Epithelial cell of umbilical artery (primary cell): ENCODE data around the gene CALCOCO1. TPM values are rescaled to one million over a fixed set of nuclear protein-coding genes. Genes with fewer than 3 reads are reported as not detected.

ENCODE experiments used
- total RNA-seq: library from RNA; depleted of rRNA; stranded (reverse); fragments of >200 nt; gene quantifications from 2 replicates; pipeline ENCODE4 v1.2.3, GENCODE V29; 2014

CALCOCO1 gene
- total RNA-seq = 44.2 and 80.2 TPM in 2 replicates

GRCh38 chr12:53727310-53728041, at the start of gene CALCOCO1:
CALCOCO1 (minus strand) TSS chr12:53727452; CDS start chr12:53725242, 2,210 bp downstream.

DNA sequence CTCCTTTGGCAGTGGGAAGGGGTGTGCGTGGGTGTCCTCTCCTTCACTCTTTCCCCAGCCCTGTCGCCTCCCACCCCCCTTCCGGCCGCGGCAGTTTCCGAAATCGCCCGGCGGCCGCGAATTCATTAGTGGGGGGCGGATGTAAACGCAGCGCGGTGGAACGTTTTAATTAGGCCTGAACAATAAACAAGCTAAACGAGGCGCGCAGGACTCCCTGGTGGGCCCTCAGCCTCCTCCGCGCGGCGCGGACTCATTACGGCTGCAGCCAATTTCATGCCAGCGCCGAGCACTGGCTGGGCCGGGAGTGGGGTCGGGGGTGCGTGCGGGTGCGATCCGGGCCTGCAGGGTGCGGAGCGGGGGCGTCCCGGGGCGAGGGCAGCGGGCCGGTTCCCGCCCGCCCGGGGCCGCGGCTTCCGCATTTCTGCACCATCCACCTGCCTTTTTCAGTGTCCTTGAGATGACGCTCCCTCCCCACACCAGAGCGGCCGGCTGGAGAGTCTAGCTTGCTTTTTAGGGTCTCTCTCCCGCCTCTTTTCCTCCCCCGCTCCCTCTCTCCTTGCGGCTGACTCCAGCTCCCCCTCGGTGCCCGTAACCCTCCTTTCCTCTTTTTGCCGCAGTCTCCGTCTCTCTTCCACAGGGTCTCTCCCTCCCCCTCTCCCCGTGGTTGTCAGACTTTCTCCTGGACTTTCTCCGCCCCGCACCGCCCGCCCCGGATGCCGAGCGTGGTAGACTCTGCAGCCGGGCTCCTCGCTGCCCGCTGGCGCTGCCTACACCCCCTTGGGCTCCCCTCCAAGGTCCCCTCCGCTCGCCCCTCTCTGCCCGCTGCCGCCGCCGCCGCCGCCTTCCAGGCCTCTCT, 24.3 kb upstream of the CALCOCO1 start, which contains the start of gene CISTR:
TSS of gene CISTR (minus strand) at position 644 of the 856 bp plus-strand sequence.

DNA sequence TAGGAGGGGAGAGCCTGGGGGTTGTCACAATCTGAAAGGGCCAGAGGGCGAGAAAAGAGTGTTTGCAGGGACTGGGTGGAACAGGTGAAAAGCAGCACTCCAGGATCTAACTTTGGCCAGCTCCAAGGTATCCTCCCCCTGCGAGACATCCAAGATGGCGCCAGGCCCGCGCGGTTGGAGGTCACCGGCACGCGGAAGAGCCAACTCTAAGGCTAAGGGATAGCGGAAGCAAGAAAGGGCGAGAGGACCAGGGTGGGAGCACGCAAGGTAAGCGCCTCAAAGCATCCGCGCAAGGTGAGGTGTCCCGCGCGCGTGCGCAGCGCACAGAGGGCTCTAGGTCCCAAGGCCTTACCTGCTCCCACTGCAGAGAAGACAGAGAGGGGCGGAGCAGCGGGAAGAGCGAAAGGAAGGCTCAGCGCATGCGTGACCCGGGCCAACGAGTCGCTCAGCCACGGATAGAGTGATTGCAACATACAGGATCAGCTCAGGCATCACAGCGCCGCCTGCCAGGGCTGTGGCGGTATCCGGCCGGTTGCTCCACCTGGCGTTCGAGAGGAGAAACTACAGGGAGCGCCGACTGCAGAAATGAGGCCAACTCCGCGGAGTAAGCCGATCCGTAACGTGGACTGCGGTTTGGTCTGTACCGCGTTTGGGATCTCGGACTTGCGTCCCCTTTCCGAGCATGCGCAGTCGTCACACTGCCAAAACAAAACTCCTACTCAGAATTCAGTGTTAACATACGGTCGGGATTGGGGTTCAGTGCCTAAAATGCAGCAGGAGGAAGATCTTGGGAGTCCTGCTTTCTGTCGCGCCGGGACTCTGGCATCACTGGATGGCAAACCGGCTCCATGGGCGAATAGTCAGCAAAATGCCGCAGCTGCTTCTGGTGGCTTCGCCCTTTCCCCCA, 51.3 kb downstream of the CALCOCO1 start, which contains the start of gene ATP5MC2:
TSS of gene ATP5MC2 (minus strand) at position 383 of the 907 bp plus-strand sequence. CDS start 3,469 bp downstream, outside the sequence.

Other genes with a start within 250 kb of the CALCOCO1 start
- gene MAP3K12, start 228.0 kb downstream of the CALCOCO1 start, total RNA-seq = 16.4 and 16.6 TPM in 2 replicates
- gene TARBP2, start 226.2 kb downstream of the CALCOCO1 start, total RNA-seq = 53.3 and 57.5 TPM in 2 replicates
- not detected in 2 replicates for gene NPFF, start 220.0 kb downstream of the CALCOCO1 start, total RNA-seq
- 8.8 and 10.4 TPM in 2 replicates for gene ATF7, start 101.1 kb downstream of the CALCOCO1 start, total RNA-seq
- 131 and 139 TPM in 2 replicates for gene ATP5MC2, start 51.4 kb downstream of the CALCOCO1 start, total RNA-seq
- not detected in 2 replicates for gene CISTR, start 24.5 kb upstream of the CALCOCO1 start, total RNA-seq
- gene HOXC13, start 211.4 kb upstream of the CALCOCO1 start, total RNA-seq = not detected in 2 replicates
- gene HOXC12, start 227.5 kb upstream of the CALCOCO1 start, total RNA-seq = not detected in 2 replicates
- gene HOXC11, start 245.7 kb upstream of the CALCOCO1 start, total RNA-seq = not detected in 2 replicates
- under 0.01 TPM in 1 of 2 replicates, not detected in the other for gene HOTAIR, start 247.5 kb upstream of the CALCOCO1 start, total RNA-seq